Esophagus muscularis mucosa (tissue), 4 donors: ENCODE data around the gene DNASE1L2. TPM values are rescaled to one million over a fixed set of nuclear protein-coding genes. Genes with fewer than 3 reads are reported as not detected.
A peak's percentile ranks its signal among the peaks of the same experiment; 100 is the strongest.

Experiments used
- DNase-seq: peaks from one replicate; pipeline ENCODE4 v3.0.0-alpha.2; 2017; ENCODE audit errors: extremely low spot score
- H3K27ac ChIP-seq, 4 donors: fragments of 200-600 bp; sonication (generic); replicated peaks in 1 of 4; 1 replicate in 3 of 4; 2 replicates in 1 of 4; pipeline ENCODE4 v1.5.1; 2016 to 2019; ENCODE audit warnings: mild to moderate bottlenecking in 1 of 4
- H3K27me3 ChIP-seq, 4 donors: fragments of 200-600 bp; sonication (generic); one replicate each; pipeline versions ENCODE4 v1.5.1 to v1.6.0; 2016 to 2019
- H3K36me3 ChIP-seq, 4 donors: fragments of 200-600 bp; sonication (generic); one replicate each; pipeline ENCODE4 v1.5.1; 2016 to 2019
- H3K4me1 ChIP-seq, 4 donors: fragments of 200-600 bp; sonication (generic); one replicate each; pipeline ENCODE4 v1.5.1; 2016 to 2019
- H3K4me3 ChIP-seq, 4 donors: fragments of 200-600 bp; sonication (generic); 1 replicate in 2 of 4; 2 replicates in 2 of 4; pipeline ENCODE4 v1.5.1; 2016 to 2019; ENCODE audit warnings: mild to moderate bottlenecking in 4 of 4, moderate library complexity in 1 of 4
- H3K9me3 ChIP-seq, 4 donors: fragments of 200-600 bp; sonication (generic); 1 replicate in 3 of 4; 2 replicates in 1 of 4; pipeline ENCODE4 v1.5.1; 2016 to 2019
- EP300 ChIP-seq: sonication (generic); formaldehyde crosslinking; IDR thresholded peaks from one replicate; pipeline ENCODE4 v1.6.1; 2017; ENCODE audit warnings: antibody characterized with exemption
- POLR2A ChIP-seq: fragments of 450-650 bp; IDR thresholded peaks from one replicate; pipeline ENCODE4 v1.6.1; 2017; ENCODE audit warnings: antibody characterized with exemption, moderate library complexity, mild to moderate bottlenecking, low read depth
- POLR2AphosphoS5 ChIP-seq, 2 donors: sonication (generic); formaldehyde crosslinking; IDR thresholded peaks; one replicate each; pipeline ENCODE4 v1.6.1; 2017; ENCODE audit warnings: antibody characterized with exemption in 2 of 2
- WGBS: methylation state at CpG from one replicate; pipeline ENCODE4 v1.1.5; 2018; 5-methylcytosine and 5-hydroxymethylcytosine counted together
- intact Hi-C: fragments of 100-400 bp; cut with DNase I; formaldehyde crosslinking; loops from one replicate; pipeline ENCODE4 v1.15.1; 2023
- total RNA-seq, 4 donors: library from RNA; depleted of rRNA; stranded (reverse); fragments of >200 nt; gene quantifications; one replicate each; pipeline versions ENCODE4 v1.1.0 to v1.2.1, GENCODE V29; 2016
- TF ChIP-seq, protein P1 (sequence below), 3 experiments: fragments of 200-600 bp in 2 of 3; fragments of 450-650 bp in 1 of 3; sonication (generic) in 2 of 3; IDR thresholded peaks; one replicate each; pipeline ENCODE4 v1.5.1; 2017 to 2019; ENCODE audit warnings: antibody characterized with exemption in 3 of 3, mild to moderate bottlenecking in 2 of 3, moderate library complexity in 1 of 3

DNASE1L2 gene
- total RNA-seq, 4 donors from 2014 or later, result 0.50 to 0.86 (median 0.67) TPM

DNA sequence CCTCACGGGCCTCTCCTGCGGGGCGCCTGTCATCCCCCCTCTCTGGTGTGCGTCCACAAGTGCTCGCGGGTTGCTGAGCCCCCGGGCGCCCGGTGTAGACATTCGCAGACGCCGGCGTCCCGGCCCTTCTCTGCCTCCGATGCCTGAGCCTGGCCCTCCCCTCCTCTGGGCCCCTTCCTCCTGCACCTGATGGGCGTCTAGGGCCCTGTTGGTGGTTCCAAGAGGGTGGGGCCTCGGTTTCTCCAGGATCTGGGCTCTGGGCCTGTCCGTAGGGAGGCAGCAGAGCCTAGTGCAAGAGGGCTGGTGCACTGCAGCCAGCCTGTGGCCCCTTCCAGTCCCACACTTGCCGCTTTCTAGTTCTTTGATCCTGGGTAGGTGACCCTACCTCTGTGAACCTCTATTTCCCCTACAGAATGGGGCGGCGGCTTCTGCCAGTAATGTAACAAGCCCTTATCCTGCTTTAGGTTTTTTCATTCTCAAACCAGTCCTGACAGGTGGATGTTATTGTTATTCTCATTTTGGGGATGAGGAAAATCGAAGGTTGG, 12.2 kb upstream of the DNASE1L2 start:
- Histone ChIP-seq H3K4me3 (peak overlapping the region; percentile 75 to 93 (median 84)), H3K36me3 (peaks cover 3 to 26% (median 24%) of the 10 kb centered on the region in 4 donors), H3K27ac (peak overlapping the region; percentile 86 to 90 (median 87)), H3K9me3 (no peaks in the 10 kb centered on the region), H3K4me1 (peaks cover 28 to 41% (median 38%) of the 10 kb centered on the region in 4 donors), H3K27me3 (no peaks in the 10 kb centered on the region)
- DNase-seq, result no peak
- TF ChIP-seq, protein P1, sequence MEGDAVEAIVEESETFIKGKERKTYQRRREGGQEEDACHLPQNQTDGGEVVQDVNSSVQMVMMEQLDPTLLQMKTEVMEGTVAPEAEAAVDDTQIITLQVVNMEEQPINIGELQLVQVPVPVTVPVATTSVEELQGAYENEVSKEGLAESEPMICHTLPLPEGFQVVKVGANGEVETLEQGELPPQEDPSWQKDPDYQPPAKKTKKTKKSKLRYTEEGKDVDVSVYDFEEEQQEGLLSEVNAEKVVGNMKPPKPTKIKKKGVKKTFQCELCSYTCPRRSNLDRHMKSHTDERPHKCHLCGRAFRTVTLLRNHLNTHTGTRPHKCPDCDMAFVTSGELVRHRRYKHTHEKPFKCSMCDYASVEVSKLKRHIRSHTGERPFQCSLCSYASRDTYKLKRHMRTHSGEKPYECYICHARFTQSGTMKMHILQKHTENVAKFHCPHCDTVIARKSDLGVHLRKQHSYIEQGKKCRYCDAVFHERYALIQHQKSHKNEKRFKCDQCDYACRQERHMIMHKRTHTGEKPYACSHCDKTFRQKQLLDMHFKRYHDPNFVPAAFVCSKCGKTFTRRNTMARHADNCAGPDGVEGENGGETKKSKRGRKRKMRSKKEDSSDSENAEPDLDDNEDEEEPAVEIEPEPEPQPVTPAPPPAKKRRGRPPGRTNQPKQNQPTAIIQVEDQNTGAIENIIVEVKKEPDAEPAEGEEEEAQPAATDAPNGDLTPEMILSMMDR (IDR thresholded peaks at IDR 0.05), result peak in 1 of 3 experiments; percentile 4
- TF ChIP-seq EP300 (no peak), POLR2AphosphoS5 (IDR thresholded peaks at IDR 0.05) (no peak), POLR2A (no peak)
- intact Hi-C loops, result no loop called here
- 33% methylated on average over 4 of the region's 22 CpGs for WGBS

DNA sequence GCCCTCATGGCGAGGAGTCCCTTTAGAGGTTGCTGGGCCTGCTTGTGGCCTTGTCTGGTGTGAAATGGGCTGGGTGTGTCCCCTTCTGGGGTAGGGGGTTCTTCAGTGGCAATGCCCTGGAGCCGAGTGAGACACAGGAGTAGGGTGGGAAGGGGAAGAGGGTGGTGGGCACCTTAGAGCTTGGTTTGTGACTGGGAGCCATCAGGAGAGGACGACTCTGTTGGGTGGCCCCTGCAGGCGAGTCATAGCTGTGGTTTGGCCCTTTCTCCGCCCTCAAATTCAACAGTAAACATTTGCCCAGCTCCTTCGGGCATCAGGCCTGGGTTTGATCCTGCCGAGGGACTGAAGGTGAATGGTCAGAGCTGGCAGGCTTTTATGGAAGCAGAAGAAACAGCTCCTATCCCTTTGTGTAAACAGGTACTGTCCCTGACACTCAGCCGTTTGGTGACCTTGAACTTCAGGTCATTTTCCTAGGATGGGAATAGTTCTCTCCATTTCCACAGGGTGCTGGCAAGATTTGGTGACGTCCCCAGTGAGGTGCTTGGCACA, 9.9 kb upstream of the DNASE1L2 start:
- Histone ChIP-seq H3K4me3 (no peak overlapping the region), H3K9me3 (no peaks in the 10 kb centered on the region), H3K4me1 (peaks cover 28 to 41% (median 38%) of the 10 kb centered on the region in 4 donors), H3K36me3 (peaks cover 24 to 49% (median 48%) of the 10 kb centered on the region in 4 donors), H3K27ac (no peak overlapping the region), H3K27me3 (peaks cover 0 to 8% (median 0%) of the 10 kb centered on the region in 4 donors)
- intact Hi-C loops, result no loop called here
- no peak for DNase-seq
- WGBS, result 54% methylated on average over 8 of the region's 9 CpGs
- no peak for TF ChIP-seq POLR2A
- no peak for TF ChIP-seq POLR2AphosphoS5 (IDR thresholded peaks at IDR 0.05)
- TF ChIP-seq EP300, result no peak
- TF ChIP-seq, protein P1 (IDR thresholded peaks at IDR 0.05), result no peak

DNA sequence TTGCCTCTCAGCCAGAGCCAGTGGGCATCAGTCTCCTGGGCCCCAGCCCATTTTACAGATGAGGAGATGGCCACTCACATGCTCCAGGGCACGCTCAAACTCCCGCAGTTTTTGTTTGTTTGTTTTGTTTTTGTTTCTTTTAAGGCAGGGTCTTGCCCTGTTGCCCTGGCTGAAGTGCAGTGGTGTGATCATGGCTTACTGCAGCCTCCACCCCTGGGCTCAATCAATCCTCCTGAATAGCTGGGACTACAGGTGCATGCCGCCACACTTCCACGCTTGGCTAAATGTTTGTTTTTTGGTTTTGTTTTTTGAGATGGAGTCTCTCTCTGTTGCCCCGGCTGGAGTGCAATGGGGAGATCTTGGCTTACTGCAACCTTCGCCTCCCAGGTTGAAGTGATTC, 9.3 kb upstream of the DNASE1L2 start:
- no peak for DNase-seq
- 90% methylated on average over 6 of the region's 6 CpGs for WGBS
- Histone ChIP-seq H3K36me3 (peaks cover 30 to 55% (median 54%) of the 10 kb centered on the region in 4 donors), H3K9me3 (no peaks in the 10 kb centered on the region), H3K4me1 (peaks cover 28 to 41% (median 38%) of the 10 kb centered on the region in 4 donors), H3K27me3 (peaks cover 0 to 8% (median 0%) of the 10 kb centered on the region in 4 donors), H3K4me3 (no peak overlapping the region), H3K27ac (no peak overlapping the region)
- intact Hi-C loops, result no loop called here
- TF ChIP-seq POLR2AphosphoS5 (IDR thresholded peaks at IDR 0.05) (no peak), EP300 (no peak), POLR2A (no peak)
- TF ChIP-seq, protein P1 (IDR thresholded peaks at IDR 0.05), result no peak

DNA sequence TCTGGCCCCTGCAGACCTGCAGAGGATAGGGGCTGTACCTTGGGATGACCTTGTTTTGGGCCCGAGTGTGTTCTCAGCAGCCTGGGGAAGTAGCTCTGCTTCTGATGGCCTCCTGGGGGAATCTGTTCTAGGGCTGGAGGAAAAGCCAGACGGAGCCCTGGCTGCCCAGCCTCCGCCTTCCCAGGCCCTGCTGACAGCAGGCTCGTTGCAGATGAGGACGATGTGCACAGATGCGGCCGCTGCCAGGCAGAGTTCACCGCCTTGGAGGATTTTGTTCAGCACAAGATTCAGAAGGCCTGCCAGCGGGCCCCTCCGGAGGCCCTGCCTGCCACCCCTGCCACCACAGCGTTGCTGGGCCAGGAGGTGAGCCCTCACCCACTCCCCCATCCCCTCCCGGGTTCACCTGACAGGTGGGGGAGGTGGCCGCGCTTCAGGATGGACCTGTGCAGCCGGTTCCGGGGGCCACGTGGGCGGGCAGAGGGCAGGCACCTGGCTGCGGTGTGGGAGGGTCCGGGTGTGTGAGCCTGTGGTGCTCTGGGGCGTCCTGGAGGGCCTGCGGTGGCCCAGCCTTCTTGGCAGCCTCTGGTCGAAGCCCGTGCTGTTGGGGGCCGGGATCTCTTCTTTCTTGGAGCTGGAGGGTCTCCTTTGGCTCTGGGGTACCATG, 8.0 kb upstream of the DNASE1L2 start:
- TF ChIP-seq POLR2A, result no peak
- no peak for TF ChIP-seq POLR2AphosphoS5 (IDR thresholded peaks at IDR 0.05)
- TF ChIP-seq, protein P1 (IDR thresholded peaks at IDR 0.05), result no peak
- TF ChIP-seq EP300, result no peak
- no peak overlapping the region for H3K27ac ChIP-seq
- H3K36me3 ChIP-seq, result peaks cover 44 to 69% (median 67%) of the 10 kb centered on the region in 4 donors
- WGBS, result 89% methylated on average over 12 of the region's 25 CpGs
- H3K27me3 ChIP-seq, result peaks cover 0 to 16% (median 0%) of the 10 kb centered on the region in 4 donors
- DNase-seq, result no peak
- intact Hi-C loops, result no loop called here
- no peaks in the 10 kb centered on the region for H3K9me3 ChIP-seq
- H3K4me3 ChIP-seq, result no peak overlapping the region
- H3K4me1 ChIP-seq, result peaks cover 25 to 37% (median 33%) of the 10 kb centered on the region in 4 donors
